CD14-positive monocyte (primary cell): ENCODE results near the gene AGPAT2. TPM values are rescaled to one million over a fixed set of nuclear protein-coding genes. Genes with fewer than 3 reads are reported as not detected.

ENCODE experiments used
- DNase-seq, 3 donors: peaks; one replicate each; pipeline ENCODE4 v3.0.0-alpha.2; 2011 to 2022
- H2AFZ ChIP-seq: 2 replicates; pipeline ENCODE4 v1.6.0; 2012; ENCODE audit warnings: mild to moderate bottlenecking, low read depth, low read length, inconsistent platforms; ENCODE audit not compliant: insufficient read depth, poor library complexity, severe bottlenecking
- H3K27ac ChIP-seq, 2 donors: 1 replicate in 1 of 2; 2 replicates in 1 of 2; pipeline ENCODE4 v1.5.1; 2012 to 2013; ENCODE audit warnings: low read length in 2 of 2, control low read depth in 1 of 2, inconsistent platforms in 1 of 2, low read depth in 1 of 2, mild to moderate bottlenecking in 1 of 2
- H3K27me3 ChIP-seq, 2 donors: one replicate each; pipeline versions ENCODE4 v1.6.0 to v1.6.1; 2011 to 2013; ENCODE audit warnings: low read length in 2 of 2; ENCODE audit not compliant: control insufficient read depth in 2 of 2, insufficient read depth in 2 of 2
- H3K36me3 ChIP-seq, 2 donors: replicated peaks in 1 of 2; 1 replicate in 1 of 2; 2 replicates in 1 of 2; pipeline versions ENCODE4 v1.5.1 to v1.6.1; 2012 to 2013; ENCODE audit warnings: low read length in 2 of 2, control low read depth in 1 of 2, inconsistent platforms in 1 of 2, mild to moderate bottlenecking in 1 of 2; ENCODE audit not compliant: insufficient read depth in 2 of 2, control insufficient read depth in 1 of 2
- H3K4me1 ChIP-seq, 2 donors: 1 replicate in 1 of 2; 2 replicates in 1 of 2; pipeline versions ENCODE4 v1.5.1 to v1.6.1; 2012 to 2013; ENCODE audit warnings: low read length in 2 of 2, control low read depth in 1 of 2, inconsistent platforms in 1 of 2, mild to moderate bottlenecking in 1 of 2, moderate library complexity in 1 of 2; ENCODE audit not compliant: insufficient read depth in 2 of 2, control insufficient read depth in 1 of 2
- H3K4me2 ChIP-seq: replicated peaks from 2 replicates; pipeline ENCODE3; 2012; ENCODE audit warnings: low read length, moderate library complexity, mild to moderate bottlenecking; ENCODE audit not compliant: poor library complexity, severe bottlenecking; ENCODE audit errors: extremely low read depth
- H3K4me3 ChIP-seq, 3 experiments: fragments of 200-600 bp in 1 of 3; sonication (generic) in 1 of 3; replicated peaks in 1 of 3; 1 replicate in 2 of 3; 2 replicates in 1 of 3; pipeline ENCODE4 v1.5.1; 2011 to 2013; ENCODE audit warnings: low read length in 3 of 3, mild to moderate bottlenecking in 3 of 3, control low read depth in 2 of 3, low read depth in 2 of 3, inconsistent platforms in 1 of 3, moderate library complexity in 1 of 3
- H3K79me2 ChIP-seq: 2 replicates; pipeline ENCODE4 v1.6.0; 2012; ENCODE audit warnings: mild to moderate bottlenecking, control low read depth, inconsistent platforms, low read length, moderate library complexity; ENCODE audit not compliant: insufficient read depth
- H3K9ac ChIP-seq: 2 replicates; pipeline ENCODE4 v1.6.0; 2017; ENCODE audit warnings: low read length, mild to moderate bottlenecking; ENCODE audit not compliant: insufficient read depth, poor library complexity, severe bottlenecking
- H3K9me3 ChIP-seq, 2 donors: replicated peaks in 1 of 2; 1 replicate in 1 of 2; 2 replicates in 1 of 2; pipeline versions ENCODE4 v1.5.1 to v1.6.1; 2012 to 2013; ENCODE audit warnings: low read length in 2 of 2, control low read depth in 1 of 2; ENCODE audit not compliant: control insufficient read depth in 1 of 2, insufficient read depth in 1 of 2
- H4K20me1 ChIP-seq: 2 replicates; pipeline ENCODE4 v1.6.0; 2012; ENCODE audit warnings: mild to moderate bottlenecking, low read length, control low read depth, moderate library complexity; ENCODE audit not compliant: insufficient read depth
- H3K27ac Mint-ChIP-seq, 7 donors: one replicate each; pipeline ENCODE4 v1.8.0; 2020; ENCODE audit warnings: mild to moderate bottlenecking in 7 of 7, mixed read lengths in 7 of 7, moderate library complexity in 6 of 7, inconsistent platforms in 2 of 7
- H3K27me3 Mint-ChIP-seq, 3 donors: one replicate each; pipeline ENCODE4 v1.8.0; 2021 to 2022; ENCODE audit warnings: low read depth in 3 of 3, mild to moderate bottlenecking in 3 of 3, mixed read lengths in 3 of 3, moderate library complexity in 3 of 3, inconsistent platforms in 1 of 3
- H3K36me3 Mint-ChIP-seq, 2 donors: one replicate each; pipeline ENCODE4 v1.8.0; 2020; ENCODE audit warnings: mixed read lengths in 2 of 2, inconsistent platforms in 1 of 2, mild to moderate bottlenecking in 1 of 2
- H3K4me1 Mint-ChIP-seq: one replicate; pipeline ENCODE4 v1.8.0; 2020; ENCODE audit warnings: mild to moderate bottlenecking, mixed read lengths
- H3K4me3 Mint-ChIP-seq, 2 donors: one replicate each; pipeline ENCODE4 v1.8.0; 2020; ENCODE audit warnings: mild to moderate bottlenecking in 2 of 2, mixed read lengths in 2 of 2, moderate library complexity in 1 of 2
- H3K9me3 Mint-ChIP-seq, 7 donors: one replicate each; pipeline ENCODE4 v1.8.0; 2020 to 2022; ENCODE audit warnings: mixed read lengths in 7 of 7, mild to moderate bottlenecking in 6 of 7, moderate library complexity in 6 of 7, inconsistent platforms in 2 of 7
- CTCF ChIP-seq: fragments of 200-600 bp; IDR thresholded peaks from one replicate; pipeline ENCODE4 v1.8.0; 2022; ENCODE audit warnings: antibody characterized with exemption, mild to moderate bottlenecking
- WGBS: methylation state at CpG from one replicate; pipeline ENCODE4 v1.1.5; 2013; ENCODE audit warnings: missing lambda C conversion rate; ENCODE audit not compliant: insufficient coverage; 5-methylcytosine and 5-hydroxymethylcytosine counted together
- intact Hi-C, 2 donors: fragments of 100-400 bp; cut with micrococcal nuclease; formaldehyde crosslinking; loops; one replicate each; pipeline versions ENCODE4 v1.15.0 to v1.15.1; 2023
- polyA minus RNA-seq: library from RNA; depleted of rRNA, polyadenylated mRNA; stranded (reverse); fragments of >200 nt; gene quantifications from 2 replicates; pipeline ENCODE4 v1.2.3, GENCODE V29; 2012
- polyA plus RNA-seq, 3 donors: library from polyadenylated mRNA; depleted of rRNA in 1 of 3; unstranded in 2 of 3; stranded (reverse) in 1 of 3; fragments of 300-500 nt in 2 of 3; fragments of >200 nt in 1 of 3; fragmentation: Illumina TruSeq in 2 of 3; gene quantifications; 1 replicate in 2 of 3; 2 replicates in 1 of 3; pipeline ENCODE4 v1.2.3, GENCODE V29; 2012 to 2021
- total RNA-seq, 12 experiments: library from RNA in 1 of 12; stranded (reverse) in 1 of 12; fragments of 120-200 nt in 1 of 12; gene quantifications; one replicate each; pipeline ENCODE4 v1.2.4 and lab custom pipeline; 2013 to 2026; ENCODE audit warnings: mixed read lengths in 6 of 12, inconsistent platforms in 1 of 12

Gene AGPAT2
- total RNA-seq (2013) = 40.6 TPM
- 100 to 1,000 TPM in 2 of 3 donors, 10 to 100 TPM in 1; 80.1 to 139 (median 116) TPM for polyA plus RNA-seq
- 38.1 and 65.7 TPM in 2 replicates for polyA minus RNA-seq
- total RNA-seq (lab: John Stamatoyannopoulos, UW) = 6.1 to 35.4 (median 21.5) reads per million in 11 experiments

- H3K9me3 ChIP-seq = no peaks in the 10 kb centered on the region
- Mint-ChIP-seq H3K27me3 (peaks cover 0 to 3% (median 0%) of the 10 kb centered on the region in 3 donors), H3K4me1 (peaks cover 28% of the 10 kb centered on the region), H3K9me3 (peaks cover 0 to 3% (median 0%) of the 10 kb centered on the region in 7 donors), H3K27ac (peak within 1 kb of the TSS; percentile 88 to 96 (median 93)), H3K36me3 (peaks cover 0 to 6% of the 10 kb centered on the region in 2 donors), H3K4me3 (peak within 1 kb of the TSS; percentile 93 to 98)
- peaks cover 48% of the 10 kb centered on the region for H3K79me2 ChIP-seq
- peaks cover 0 to 13% of the 10 kb centered on the region in 2 donors for H3K36me3 ChIP-seq
- H3K4me3 ChIP-seq = peak within 1 kb of the TSS; percentile 78 to 97 (median 97)
- intact Hi-C loops = loop anchor here (5.0 kb wide), 2 partner anchors 40 to 200 kb away; no protein-coding TSS in a partner anchor
- WGBS = under 1% methylated on average over 76 of the region's 106 CpGs
- H3K27ac ChIP-seq = peak within 1 kb of the TSS; percentile 89 to 92
- peak within 1 kb of the TSS; percentile 98 for H3K4me2 ChIP-seq
- H3K9ac ChIP-seq = peak within 1 kb of the TSS; percentile 96
- DNase-seq = peak; percentile 74 to 80 (median 78)
- peak within 1 kb of the TSS; percentile 78 for H2AFZ ChIP-seq
- H3K4me1 ChIP-seq = peaks cover 24 to 39% of the 10 kb centered on the region in 2 donors
- no peaks in the 10 kb centered on the region for H3K27me3 ChIP-seq
- peaks cover 41% of the 10 kb centered on the region for H4K20me1 ChIP-seq
- no peak for TF ChIP-seq CTCF
These were observed at the start of gene AGPAT2 for GRCh38 chr9:136686794-136687711. Gene AGPAT2 (minus strand): TSS chr9:136687457. CDS start chr9:136687357, 100 bp downstream.

GRCh38 chr9:136735812-136736480, 48.7 kb upstream of the AGPAT2 start:
- H3K79me2 ChIP-seq = no peaks in the 10 kb centered on the region
- Mint-ChIP-seq H3K27me3 (peaks cover 4 to 17% (median 13%) of the 10 kb centered on the region in 3 donors), H3K9me3 (peaks cover 0 to 3% (median 0%) of the 10 kb centered on the region in 7 donors), H3K27ac (no peak overlapping the region), H3K4me3 (no peak overlapping the region), H3K36me3 (no peaks in the 10 kb centered on the region), H3K4me1 (no peaks in the 10 kb centered on the region)
- H3K9ac ChIP-seq = no peak overlapping the region
- H3K27me3 ChIP-seq = peaks cover 0 to 4% of the 10 kb centered on the region in 2 donors
- DNase-seq = no peak
- intact Hi-C loops = no loop called here
- no peak overlapping the region for H3K27ac ChIP-seq
- WGBS = 92% methylated on average over 10 of the region's 21 CpGs
- TF ChIP-seq CTCF = no peak
- no peaks in the 10 kb centered on the region for H3K9me3 ChIP-seq
- H3K36me3 ChIP-seq = no peaks in the 10 kb centered on the region
- H2AFZ ChIP-seq = no peak overlapping the region
- no peak overlapping the region for H3K4me2 ChIP-seq
- H3K4me1 ChIP-seq = no peaks in the 10 kb centered on the region
- no peak overlapping the region for H3K4me3 ChIP-seq
- no peaks in the 10 kb centered on the region for H4K20me1 ChIP-seq
